Hematopoietic multipotent progenitor cell treated with erythropoietin and hydrocortisone succinate and interleukin-3 and kit ligand, for 8 days (in vitro differentiated cells): ENCODE data around the gene TF.
"Not testable (repeated sequence)": the region's sequence is repeated elsewhere in the genome, so short reads cannot be mapped to it uniquely, and the experiment has no call there.

Source experiments
- DNase-seq: peaks from one replicate; pipeline ENCODE4 v3.0.0-alpha.2; 2015

TF gene

DNA sequence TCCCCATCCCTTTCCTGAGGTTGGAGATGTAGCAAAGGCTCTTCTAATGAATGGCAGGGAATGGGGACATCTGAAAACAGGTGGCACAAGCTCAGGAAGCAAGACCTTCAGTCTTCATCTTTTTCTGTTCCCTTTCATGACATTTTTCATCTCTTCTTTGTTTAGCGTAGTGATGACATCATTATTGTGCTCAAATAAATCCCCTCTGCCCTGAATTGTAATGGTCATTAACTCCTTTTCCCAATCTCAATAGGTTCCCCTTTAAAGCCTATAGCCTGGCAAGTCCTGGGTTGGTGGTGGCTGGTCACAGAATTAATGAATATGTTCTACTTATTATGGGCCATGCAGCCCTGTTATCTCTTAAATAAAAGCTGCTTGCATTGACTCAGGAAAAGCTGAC is 21.4 kb downstream of the TF start:
- DNase-seq, result no peak

DNA sequence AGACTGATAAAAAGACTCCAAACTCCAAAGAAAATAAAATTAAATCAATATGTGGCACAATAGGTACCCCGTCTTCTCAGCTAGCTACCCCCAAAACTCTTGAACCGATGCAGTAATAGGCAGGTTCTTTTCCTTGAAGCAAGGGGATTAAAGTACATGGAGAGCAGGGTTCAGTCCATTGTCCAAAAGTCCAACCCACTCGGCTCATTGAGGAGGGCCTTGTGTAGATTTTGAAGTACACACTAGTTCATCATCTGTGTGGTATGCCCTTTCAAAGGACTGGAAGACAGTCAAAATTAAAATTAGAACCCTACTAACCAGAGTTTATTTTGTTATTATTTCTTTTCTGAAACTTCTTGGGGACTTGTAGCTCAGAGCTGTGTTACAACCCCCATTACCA is 23.3 kb downstream of the TF start:
- DNase-seq, result no peak

DNA sequence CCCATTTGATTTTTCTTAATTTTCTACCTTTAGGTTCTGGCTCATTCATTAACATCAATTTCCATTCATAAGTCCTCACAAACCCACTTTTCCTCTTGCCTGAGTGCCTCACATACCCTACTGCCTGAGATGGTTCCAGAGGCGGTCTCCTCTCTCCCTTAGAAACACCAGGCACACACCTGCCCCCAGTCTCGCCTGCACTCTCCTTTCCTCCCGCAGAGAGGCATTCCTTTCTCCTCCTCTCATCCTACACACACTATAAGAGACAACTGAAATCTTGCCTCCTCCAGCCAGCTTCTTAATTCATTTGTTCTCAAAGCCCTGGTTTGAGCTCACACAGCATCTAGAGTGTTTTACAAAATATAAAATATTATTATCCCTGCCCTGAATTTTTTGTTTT is 27.5 kb downstream of the TF start:
- DNase-seq, result no peak

GRCh38 chr3:133775309-133775708 is 29.1 kb downstream of the TF start:
- no peak for DNase-seq

DNA sequence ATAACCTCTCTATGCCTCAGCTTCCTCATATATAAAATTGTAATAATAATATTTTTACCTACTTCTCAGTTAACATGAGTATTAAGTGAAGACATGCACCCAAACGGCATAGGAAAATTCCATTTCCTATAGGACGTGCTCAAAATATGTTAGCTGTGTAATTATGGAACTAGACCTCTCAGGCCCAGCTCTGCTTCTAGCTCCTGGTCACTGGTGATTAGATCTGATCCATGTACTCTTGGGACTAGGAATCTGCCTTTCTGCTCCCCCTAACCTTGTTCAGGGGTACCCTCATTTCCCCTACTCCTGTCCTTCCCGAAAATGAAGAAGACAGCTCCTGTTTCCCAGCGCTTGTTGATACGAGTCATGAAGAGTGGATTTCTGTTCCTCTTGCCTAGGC is 29.6 kb downstream of the TF start:
- no peak for DNase-seq

GRCh38 chr3:133776794-133777438 is 30.7 kb downstream of the TF start:
- no peak for DNase-seq

- no peak for DNase-seq
Observed at GRCh38 chr3:133777807-133778568, 31.8 kb downstream of the TF start.

GRCh38 chr3:133779626-133780203 is 33.5 kb downstream of the TF start:
- no peak for DNase-seq

GRCh38 chr3:133780756-133781155 is 34.6 kb downstream of the TF start:
- not testable (repeated sequence) for DNase-seq

- no peak for DNase-seq
Observed at GRCh38 chr3:133781570-133781969, 35.4 kb downstream of the TF start.

GRCh38 chr3:133782454-133782853 is 36.3 kb downstream of the TF start:
- no peak for DNase-seq

DNA sequence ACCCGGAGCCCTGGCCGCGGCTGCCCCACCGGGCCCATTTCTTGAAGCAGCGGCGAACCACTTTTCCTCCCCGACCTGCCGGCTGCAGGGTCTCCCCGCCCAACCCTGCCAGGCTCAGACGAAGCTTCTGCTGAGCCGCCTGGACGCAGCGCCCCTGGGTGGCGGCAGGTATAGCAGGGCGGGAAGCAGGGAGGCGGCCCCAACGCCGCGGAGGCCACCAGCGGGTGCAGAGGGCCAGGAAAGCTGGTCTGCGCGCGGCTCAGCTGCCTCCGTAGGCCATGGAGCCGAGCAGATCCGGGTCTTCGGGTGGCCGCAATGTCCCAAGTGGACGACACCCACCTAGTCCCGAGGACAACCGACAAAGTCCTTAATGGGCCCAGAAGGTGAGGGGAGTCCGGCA is 37.6 kb downstream of the TF start:
- no peak for DNase-seq

DNA sequence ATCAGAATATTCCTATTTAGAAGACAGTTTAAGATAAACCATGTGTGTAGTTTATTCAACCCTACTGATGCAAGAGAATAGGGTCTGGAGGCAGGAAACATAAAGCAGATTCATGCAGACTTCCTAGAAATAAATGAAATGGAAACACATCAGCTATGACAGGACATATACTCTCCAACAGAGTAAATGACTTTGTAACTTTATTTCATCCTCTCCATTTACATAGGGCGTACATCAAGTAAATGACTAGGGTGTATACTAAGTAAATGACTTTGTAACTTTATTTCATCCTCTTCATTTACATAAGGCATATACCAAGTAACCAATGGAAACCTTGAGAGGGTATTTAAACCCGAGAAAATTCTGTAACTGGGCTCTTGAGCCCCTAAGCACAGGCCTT is 41.8 kb downstream of the TF start:
- DNase-seq, result no peak

GRCh38 chr3:133792171-133792763 is 46.1 kb downstream of the TF start:
- DNase-seq, result no peak

GRCh38 chr3:133797396-133798105 is 51.4 kb downstream of the TF start:
- DNase-seq, result no peak

DNA sequence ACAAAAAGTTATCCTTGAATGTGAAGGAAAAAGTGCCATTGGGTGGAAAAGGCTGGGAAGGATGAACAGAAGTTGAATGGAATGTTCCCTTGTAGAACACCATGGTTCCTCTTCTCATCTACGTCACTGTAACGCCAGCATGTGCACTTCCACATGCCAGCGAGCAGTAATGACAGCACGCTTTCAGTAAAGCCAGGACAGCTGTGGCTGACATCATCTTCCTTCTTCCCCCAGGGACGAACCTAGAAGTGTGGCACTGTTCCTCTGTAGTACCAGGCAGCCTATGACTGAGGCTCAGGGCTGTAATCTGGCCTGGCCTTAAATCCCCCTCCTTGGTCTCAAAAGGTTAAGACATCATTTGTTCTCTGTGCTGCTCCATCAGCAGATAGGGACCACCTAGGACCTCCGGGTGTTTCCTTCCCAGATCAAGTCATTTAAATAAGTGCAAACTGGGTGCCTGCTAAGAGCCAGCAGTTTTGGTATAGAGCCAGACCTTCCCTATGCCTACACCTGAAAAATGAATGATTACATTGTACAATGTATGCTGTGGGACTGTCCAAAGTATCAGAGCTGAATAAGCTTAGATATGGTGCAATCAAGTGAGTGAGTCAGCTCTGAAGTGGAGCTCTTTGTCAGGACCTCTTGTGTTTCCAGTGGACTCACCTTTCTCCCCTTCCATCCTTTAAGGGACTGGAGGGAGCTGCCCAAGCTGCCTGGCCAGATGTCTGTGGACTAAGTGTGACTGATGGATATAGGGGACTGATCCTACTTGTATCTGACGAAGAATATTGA is 53.8 kb downstream of the TF start:
- no peak for DNase-seq

- DNase-seq, result no peak
Observed at GRCh38 chr3:133803469-133803868, 57.3 kb downstream of the TF start.

DNA sequence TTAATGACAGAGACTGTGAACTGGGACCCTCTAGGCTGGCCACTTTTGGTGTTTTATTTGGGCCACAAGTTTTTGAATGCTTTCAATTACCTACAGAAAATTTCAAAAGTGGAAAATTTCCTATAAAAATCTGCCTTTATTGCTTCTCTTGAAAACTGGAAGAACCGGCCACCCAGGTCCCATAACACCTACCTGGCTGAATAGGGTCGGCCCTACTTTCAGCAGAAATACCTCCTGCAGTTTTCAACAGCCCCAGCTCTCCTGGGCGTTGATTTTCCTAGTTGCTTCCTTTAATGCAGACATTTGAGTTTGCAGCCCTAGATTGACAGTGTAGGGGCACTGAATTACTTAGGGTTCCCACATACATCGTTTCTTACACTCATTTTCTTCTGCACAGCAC is 58.7 kb downstream of the TF start:
- no peak for DNase-seq

GRCh38 chr3:133805384-133805701 is 59.1 kb downstream of the TF start:
- no peak for DNase-seq

DNA sequence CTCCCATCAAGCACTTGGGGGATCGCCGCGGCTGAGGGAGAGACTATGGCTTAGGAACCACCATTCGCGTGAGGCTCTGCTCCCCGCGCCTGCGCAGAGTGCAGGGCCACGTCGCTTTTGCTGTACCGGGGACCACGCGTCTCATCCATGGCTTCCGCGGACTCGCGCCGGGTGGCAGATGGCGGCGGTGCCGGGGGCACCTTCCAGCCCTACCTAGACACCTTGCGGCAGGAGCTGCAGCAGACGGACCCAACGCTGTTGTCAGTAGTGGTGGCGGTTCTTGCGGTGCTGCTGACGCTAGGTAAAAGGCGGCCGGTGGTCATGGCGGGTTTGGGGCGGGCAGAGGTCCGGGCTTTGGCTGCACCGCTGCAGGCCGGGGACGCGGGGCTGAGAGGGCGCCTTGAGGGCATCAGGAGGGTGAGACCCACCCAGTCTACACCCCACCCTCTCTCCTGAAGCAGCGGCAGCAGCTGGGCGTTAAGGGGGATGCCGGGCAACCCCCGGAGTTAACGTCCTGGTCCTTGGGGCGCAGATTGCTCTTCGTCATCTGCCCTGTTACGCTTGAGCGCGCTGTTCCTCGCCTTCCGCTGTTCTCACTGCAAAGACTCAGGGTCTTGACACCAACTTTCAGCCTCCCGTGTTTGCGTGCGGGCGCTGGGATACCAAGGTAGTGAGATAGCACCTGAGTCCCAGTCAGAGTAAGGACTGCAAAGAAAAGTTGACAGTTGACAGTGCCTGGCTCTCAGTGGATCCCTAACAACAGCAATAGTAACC is 59.7 kb downstream of the TF start, which contains the start of gene SRPRB:
SRPRB (plus strand) TSS at position 114 of the 774 bp plus-strand sequence; CDS start at position 148, 34 bp downstream.
- peak; percentile 97 for DNase-seq

DNA sequence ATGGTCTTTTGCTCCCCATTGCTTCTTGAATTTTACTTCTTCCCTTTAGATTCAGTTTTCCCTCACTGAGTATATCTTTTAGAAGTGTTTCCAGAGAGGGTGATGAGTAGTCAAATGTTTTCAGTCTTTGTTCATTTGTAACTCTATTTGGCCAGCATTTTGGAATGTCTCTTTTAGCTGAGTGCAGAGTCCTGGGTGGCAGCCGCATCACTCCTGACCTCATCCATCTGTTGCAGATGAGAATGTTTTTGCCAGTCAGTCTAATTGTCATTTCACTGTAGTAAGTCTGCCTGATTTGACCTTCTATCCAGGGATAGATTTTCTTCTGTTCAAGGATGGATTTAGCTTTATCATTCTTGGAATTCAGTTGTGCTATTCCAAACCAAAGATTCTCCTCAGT is 66.7 kb downstream of the TF start:
- no peak for DNase-seq

- no peak for DNase-seq
Observed at GRCh38 chr3:133815386-133815785, 69.2 kb downstream of the TF start.
